A673 (cell line): ENCODE data around the gene DIPK1A.

Experiments used
- EZH2 ChIP-seq: fragments of 200-600 bp; sonication (generic); IDR thresholded peaks from 2 replicates; pipeline ENCODE4 v1.6.1; 2017; ENCODE audit warnings: borderline replicate concordance, low read depth, mild to moderate bottlenecking, mixed read lengths, antibody characterized with exemption, low read length; ENCODE audit not compliant: poor library complexity, severe bottlenecking
- TF ChIP-seq, protein P1 (sequence below): fragments of 300-800, 200-600 bp; sonication (generic); conservative IDR thresholded peaks from 2 replicates; pipeline ENCODE4 v1.5.1; 2017; ENCODE audit warnings: low read depth, mild to moderate bottlenecking, antibody characterized with exemption, low read length, moderate library complexity, mixed read lengths

DNA sequence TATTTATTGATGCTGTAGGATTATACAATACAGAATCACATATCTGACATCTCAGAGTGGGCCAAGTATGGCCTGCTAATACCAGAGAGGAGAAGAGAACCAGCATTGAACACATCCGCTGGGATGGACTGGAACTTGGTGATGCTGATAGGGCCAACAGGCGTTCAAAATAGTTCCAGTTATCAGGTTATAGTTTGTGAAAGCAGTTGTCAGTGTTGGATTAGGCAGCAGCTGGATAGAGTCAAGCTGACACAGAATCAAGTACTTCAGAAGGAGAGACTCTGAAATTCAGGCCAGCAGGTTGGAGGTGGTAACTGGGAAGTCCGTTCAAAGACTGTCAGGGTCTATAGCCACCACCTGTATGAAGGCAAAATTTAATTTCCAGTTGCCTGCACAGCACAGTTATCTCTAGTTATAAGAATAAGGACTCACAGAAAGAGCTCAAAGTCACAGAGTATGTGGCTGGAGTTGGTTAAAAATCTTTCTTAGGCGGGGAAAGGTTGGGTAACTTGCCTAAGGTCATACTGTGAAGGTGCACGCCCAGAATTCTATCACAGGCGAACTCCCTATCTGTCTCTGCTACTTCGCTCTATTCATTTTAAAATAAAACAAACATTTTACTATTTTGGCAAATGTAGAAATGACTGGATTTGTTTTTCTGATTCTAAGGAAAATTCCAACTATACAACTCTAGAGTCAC, 9.9 kb upstream of the DIPK1A start:
- TF ChIP-seq, protein P1, sequence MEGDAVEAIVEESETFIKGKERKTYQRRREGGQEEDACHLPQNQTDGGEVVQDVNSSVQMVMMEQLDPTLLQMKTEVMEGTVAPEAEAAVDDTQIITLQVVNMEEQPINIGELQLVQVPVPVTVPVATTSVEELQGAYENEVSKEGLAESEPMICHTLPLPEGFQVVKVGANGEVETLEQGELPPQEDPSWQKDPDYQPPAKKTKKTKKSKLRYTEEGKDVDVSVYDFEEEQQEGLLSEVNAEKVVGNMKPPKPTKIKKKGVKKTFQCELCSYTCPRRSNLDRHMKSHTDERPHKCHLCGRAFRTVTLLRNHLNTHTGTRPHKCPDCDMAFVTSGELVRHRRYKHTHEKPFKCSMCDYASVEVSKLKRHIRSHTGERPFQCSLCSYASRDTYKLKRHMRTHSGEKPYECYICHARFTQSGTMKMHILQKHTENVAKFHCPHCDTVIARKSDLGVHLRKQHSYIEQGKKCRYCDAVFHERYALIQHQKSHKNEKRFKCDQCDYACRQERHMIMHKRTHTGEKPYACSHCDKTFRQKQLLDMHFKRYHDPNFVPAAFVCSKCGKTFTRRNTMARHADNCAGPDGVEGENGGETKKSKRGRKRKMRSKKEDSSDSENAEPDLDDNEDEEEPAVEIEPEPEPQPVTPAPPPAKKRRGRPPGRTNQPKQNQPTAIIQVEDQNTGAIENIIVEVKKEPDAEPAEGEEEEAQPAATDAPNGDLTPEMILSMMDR, result no peak
- no peak for TF ChIP-seq EZH2
